ENCODE measurements around the gene HIP1. TPM values are rescaled to one million over a fixed set of nuclear protein-coding genes. Genes with fewer than 3 reads are reported as not detected.
A peak's percentile ranks its signal among the peaks of the same experiment; 100 is the strongest.

Gene HIP1
- total RNA-seq, 1 donor from 2014 or later: 12.5 TPM

DNA sequence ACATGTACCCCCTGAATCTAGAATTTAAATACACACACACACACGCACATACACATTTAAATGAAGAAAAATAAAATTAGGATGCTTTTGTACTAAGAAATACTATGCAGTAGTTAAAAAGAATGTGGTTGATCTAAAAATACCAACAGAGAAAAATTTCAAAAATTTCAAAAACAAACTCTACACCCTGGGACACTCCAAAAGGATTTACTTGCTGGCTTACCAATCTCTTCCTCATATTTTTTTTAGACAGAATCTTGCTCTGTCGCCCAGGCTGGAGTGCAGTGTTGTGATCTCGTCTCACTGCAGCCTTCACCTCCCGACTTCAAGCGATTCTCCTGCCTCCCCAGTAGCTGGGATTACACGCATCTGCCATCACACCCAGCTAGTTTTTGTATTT lies 80.9 kb downstream of the HIP1 start:
- no peaks in the 10 kb centered on the region for H3K9me3 ChIP-seq (ENCODE audit: control insufficient read depth in 3 of 3, low read length in 3 of 3)
- no peaks in the 10 kb centered on the region for H3K4me1 ChIP-seq (ENCODE audit: control insufficient read depth in 3 of 3, insufficient read depth in 3 of 3, low read length in 3 of 3)
- no peaks in the 10 kb centered on the region for H3K27me3 ChIP-seq (ENCODE audit: control insufficient read depth in 3 of 3, insufficient read depth in 3 of 3, low read length in 3 of 3)
- no peak overlapping the region for H3K27ac ChIP-seq (ENCODE audit: low read depth, low read length)
- H3K9ac ChIP-seq (ENCODE audit: low read depth in 1 of 3, low read length in 3 of 3): no peak overlapping the region
- H3K36me3 ChIP-seq (ENCODE audit: control insufficient read depth in 3 of 3, insufficient read depth in 3 of 3, low read length in 3 of 3): no peaks in the 10 kb centered on the region
- H3K4me3 ChIP-seq (ENCODE audit: low read length in 3 of 3): no peak overlapping the region

DNA sequence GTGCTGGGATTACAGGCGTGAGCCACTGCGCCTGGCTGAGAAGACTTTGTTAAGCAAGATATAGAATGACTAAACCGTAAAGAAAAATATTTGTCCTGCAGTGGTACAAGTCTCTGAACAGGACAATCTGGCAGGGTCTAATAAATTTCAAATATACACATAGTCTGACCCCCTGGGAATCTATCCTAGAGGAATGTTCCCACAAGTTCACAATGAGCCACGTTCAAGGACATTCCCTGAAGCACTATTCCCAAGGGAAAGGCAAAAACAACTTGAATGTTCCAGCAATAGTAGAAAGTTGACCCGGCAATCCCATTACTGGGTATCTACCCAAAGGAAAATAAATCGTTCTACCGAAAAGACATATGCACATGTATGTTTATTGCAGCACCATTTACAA lies 82.0 kb downstream of the HIP1 start:
- no peaks in the 10 kb centered on the region for H3K27me3 ChIP-seq (ENCODE audit: control insufficient read depth in 3 of 3, insufficient read depth in 3 of 3, low read length in 3 of 3)
- H3K27ac ChIP-seq (ENCODE audit: low read depth, low read length): no peak overlapping the region
- H3K9me3 ChIP-seq (ENCODE audit: control insufficient read depth in 3 of 3, low read length in 3 of 3): no peaks in the 10 kb centered on the region
- H3K4me1 ChIP-seq (ENCODE audit: control insufficient read depth in 3 of 3, insufficient read depth in 3 of 3, low read length in 3 of 3): no peaks in the 10 kb centered on the region
- no peak overlapping the region for H3K9ac ChIP-seq (ENCODE audit: low read depth in 1 of 3, low read length in 3 of 3)
- H3K36me3 ChIP-seq (ENCODE audit: control insufficient read depth in 3 of 3, insufficient read depth in 3 of 3, low read length in 3 of 3): no peaks in the 10 kb centered on the region
- no peak overlapping the region for H3K4me3 ChIP-seq (ENCODE audit: low read length in 3 of 3)

DNA sequence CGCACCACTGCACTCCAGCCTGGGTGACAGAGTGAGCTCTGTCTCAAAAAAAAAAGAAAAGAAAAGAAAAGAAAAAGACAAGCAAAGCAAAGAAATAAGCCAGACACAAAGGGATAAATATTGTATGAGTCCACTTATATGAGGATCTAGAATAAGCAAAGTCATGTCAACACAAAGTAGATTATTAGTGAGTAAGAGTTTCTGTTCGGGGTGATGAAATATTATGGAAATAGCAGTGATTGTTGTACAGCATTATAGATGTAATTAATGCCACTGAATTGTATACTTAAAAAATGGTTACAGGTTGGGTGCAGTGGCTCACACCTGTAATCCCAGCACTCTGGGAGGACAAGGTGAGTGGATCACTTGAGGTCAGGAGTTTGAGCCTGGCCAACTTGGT lies 83.2 kb downstream of the HIP1 start:
- Histone ChIP-seq H3K9ac (ENCODE audit: low read depth in 1 of 3, low read length in 3 of 3) (no peak overlapping the region), H3K27ac (ENCODE audit: low read depth, low read length) (no peak overlapping the region), H3K9me3 (ENCODE audit: control insufficient read depth in 3 of 3, low read length in 3 of 3) (no peaks in the 10 kb centered on the region), H3K27me3 (ENCODE audit: control insufficient read depth in 3 of 3, insufficient read depth in 3 of 3, low read length in 3 of 3) (no peaks in the 10 kb centered on the region), H3K4me3 (ENCODE audit: low read length in 3 of 3) (no peak overlapping the region), H3K4me1 (ENCODE audit: control insufficient read depth in 3 of 3, insufficient read depth in 3 of 3, low read length in 3 of 3) (peaks cover 0 to 5% (median 5%) of the 10 kb centered on the region in 3 donors), H3K36me3 (ENCODE audit: control insufficient read depth in 3 of 3, insufficient read depth in 3 of 3, low read length in 3 of 3) (no peaks in the 10 kb centered on the region)

DNA sequence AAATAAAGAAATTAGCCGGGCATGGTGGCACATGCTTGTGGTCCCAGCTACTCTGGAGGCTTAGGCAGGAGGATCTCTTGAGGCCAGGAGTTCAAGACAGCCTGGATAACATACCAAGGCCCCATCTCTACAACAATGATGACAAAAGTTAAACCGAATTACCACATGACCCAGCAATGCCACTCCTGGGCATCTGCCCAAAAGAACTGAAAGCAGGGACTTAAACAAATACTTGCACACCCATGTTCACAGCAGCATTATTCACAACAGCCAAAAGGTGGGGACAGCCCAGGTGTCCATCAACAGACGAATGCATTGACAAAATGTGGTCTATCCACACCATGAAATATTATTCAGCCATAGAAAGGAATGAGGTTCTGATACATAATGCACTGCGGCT lies 83.9 kb downstream of the HIP1 start:
- peaks cover 6 to 9% (median 8%) of the 10 kb centered on the region in 3 donors for H3K4me1 ChIP-seq (ENCODE audit: control insufficient read depth in 3 of 3, insufficient read depth in 3 of 3, low read length in 3 of 3)
- H3K9ac ChIP-seq (ENCODE audit: low read depth in 1 of 3, low read length in 3 of 3): no peak overlapping the region
- no peaks in the 10 kb centered on the region for H3K27me3 ChIP-seq (ENCODE audit: control insufficient read depth in 3 of 3, insufficient read depth in 3 of 3, low read length in 3 of 3)
- no peaks in the 10 kb centered on the region for H3K9me3 ChIP-seq (ENCODE audit: control insufficient read depth in 3 of 3, low read length in 3 of 3)
- H3K27ac ChIP-seq (ENCODE audit: low read depth, low read length): no peak overlapping the region
- H3K36me3 ChIP-seq (ENCODE audit: control insufficient read depth in 3 of 3, insufficient read depth in 3 of 3, low read length in 3 of 3): no peaks in the 10 kb centered on the region
- no peak overlapping the region for H3K4me3 ChIP-seq (ENCODE audit: low read length in 3 of 3)

DNA sequence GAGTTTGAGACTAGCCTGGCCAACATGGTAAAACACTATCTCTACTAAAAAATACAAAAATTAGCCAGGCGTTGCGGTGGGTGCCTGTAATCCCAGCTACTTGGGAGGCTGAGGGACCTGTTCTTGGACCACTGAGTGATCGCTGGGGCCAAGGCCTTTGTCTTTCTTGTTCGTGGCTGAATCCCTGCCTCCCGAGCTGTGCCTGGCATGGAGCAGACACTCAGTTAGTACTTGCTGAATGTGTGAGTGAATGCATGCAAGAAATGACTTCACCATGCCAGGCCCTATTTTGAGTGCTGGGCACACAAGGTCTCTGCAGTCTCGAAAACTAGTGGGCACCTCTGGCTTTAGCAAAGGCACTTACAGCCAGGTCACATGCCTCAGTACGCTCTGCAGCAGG lies 85.1 kb downstream of the HIP1 start:
- no peak overlapping the region for H3K4me3 ChIP-seq (ENCODE audit: low read length in 3 of 3)
- H3K27ac ChIP-seq (ENCODE audit: low read depth, low read length): no peak overlapping the region
- no peaks in the 10 kb centered on the region for H3K9me3 ChIP-seq (ENCODE audit: control insufficient read depth in 3 of 3, low read length in 3 of 3)
- H3K4me1 ChIP-seq (ENCODE audit: control insufficient read depth in 3 of 3, insufficient read depth in 3 of 3, low read length in 3 of 3): peaks cover 8 to 12% (median 9%) of the 10 kb centered on the region in 3 donors
- H3K36me3 ChIP-seq (ENCODE audit: control insufficient read depth in 3 of 3, insufficient read depth in 3 of 3, low read length in 3 of 3): no peaks in the 10 kb centered on the region
- no peaks in the 10 kb centered on the region for H3K27me3 ChIP-seq (ENCODE audit: control insufficient read depth in 3 of 3, insufficient read depth in 3 of 3, low read length in 3 of 3)
- H3K9ac ChIP-seq (ENCODE audit: low read depth in 1 of 3, low read length in 3 of 3): no peak overlapping the region

DNA sequence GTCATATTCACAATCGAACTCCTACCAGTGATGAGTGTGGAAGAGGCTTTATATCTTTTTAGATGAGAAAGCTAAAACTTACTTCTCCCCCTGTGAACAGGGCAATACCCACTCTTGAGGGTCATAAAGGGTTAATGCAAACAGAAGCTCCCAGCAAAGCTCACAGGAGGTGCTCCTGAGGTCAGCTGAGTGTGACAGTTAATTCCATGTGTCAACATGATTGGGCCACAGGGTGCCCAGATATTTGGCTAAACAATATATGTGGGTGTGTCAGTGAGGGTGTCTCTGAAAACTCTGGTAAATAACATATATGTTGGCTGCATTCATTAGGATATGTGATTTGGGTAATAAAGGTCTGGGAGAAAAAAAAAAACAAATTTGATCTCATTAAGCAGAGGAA lies 86.0 kb downstream of the HIP1 start:
- Histone ChIP-seq H3K27ac (ENCODE audit: low read depth, low read length) (no peak overlapping the region), H3K4me1 (ENCODE audit: control insufficient read depth in 3 of 3, insufficient read depth in 3 of 3, low read length in 3 of 3) (peaks cover 8 to 12% (median 9%) of the 10 kb centered on the region in 3 donors), H3K27me3 (ENCODE audit: control insufficient read depth in 3 of 3, insufficient read depth in 3 of 3, low read length in 3 of 3) (no peaks in the 10 kb centered on the region), H3K4me3 (ENCODE audit: low read length in 3 of 3) (no peak overlapping the region), H3K36me3 (ENCODE audit: control insufficient read depth in 3 of 3, insufficient read depth in 3 of 3, low read length in 3 of 3) (no peaks in the 10 kb centered on the region), H3K9me3 (ENCODE audit: control insufficient read depth in 3 of 3, low read length in 3 of 3) (no peaks in the 10 kb centered on the region), H3K9ac (ENCODE audit: low read depth in 1 of 3, low read length in 3 of 3) (no peak overlapping the region)

DNA sequence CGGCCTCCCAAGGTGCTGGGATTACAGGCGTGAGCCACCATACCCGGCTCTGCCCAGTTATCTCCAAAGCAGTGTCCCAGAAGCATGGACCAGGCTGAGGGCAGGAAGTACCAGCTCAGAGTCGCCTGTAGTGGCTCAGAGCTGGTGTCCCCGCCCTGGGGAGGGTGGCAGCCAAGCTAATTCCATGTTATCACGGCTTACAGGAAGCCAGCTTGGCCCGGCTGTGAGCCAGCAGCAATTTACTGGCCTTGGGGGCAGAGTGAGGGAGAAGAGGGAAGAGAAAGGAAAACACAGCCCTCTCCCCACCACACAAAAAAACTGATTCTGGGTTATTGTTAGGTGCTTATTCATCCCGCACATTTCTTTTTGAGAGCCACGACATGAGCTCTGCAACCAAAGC lies 88.1 kb downstream of the HIP1 start:
- Histone ChIP-seq H3K27ac (ENCODE audit: low read depth, low read length) (peak overlapping the region; percentile 44), H3K27me3 (ENCODE audit: control insufficient read depth in 3 of 3, insufficient read depth in 3 of 3, low read length in 3 of 3) (no peaks in the 10 kb centered on the region), H3K4me3 (ENCODE audit: low read length in 3 of 3) (no peak overlapping the region), H3K9ac (ENCODE audit: low read depth in 1 of 3, low read length in 3 of 3) (no peak overlapping the region), H3K36me3 (ENCODE audit: control insufficient read depth in 3 of 3, insufficient read depth in 3 of 3, low read length in 3 of 3) (no peaks in the 10 kb centered on the region), H3K4me1 (ENCODE audit: control insufficient read depth in 3 of 3, insufficient read depth in 3 of 3, low read length in 3 of 3) (peaks cover 8 to 14% (median 12%) of the 10 kb centered on the region in 3 donors), H3K9me3 (ENCODE audit: control insufficient read depth in 3 of 3, low read length in 3 of 3) (no peaks in the 10 kb centered on the region)

DNA sequence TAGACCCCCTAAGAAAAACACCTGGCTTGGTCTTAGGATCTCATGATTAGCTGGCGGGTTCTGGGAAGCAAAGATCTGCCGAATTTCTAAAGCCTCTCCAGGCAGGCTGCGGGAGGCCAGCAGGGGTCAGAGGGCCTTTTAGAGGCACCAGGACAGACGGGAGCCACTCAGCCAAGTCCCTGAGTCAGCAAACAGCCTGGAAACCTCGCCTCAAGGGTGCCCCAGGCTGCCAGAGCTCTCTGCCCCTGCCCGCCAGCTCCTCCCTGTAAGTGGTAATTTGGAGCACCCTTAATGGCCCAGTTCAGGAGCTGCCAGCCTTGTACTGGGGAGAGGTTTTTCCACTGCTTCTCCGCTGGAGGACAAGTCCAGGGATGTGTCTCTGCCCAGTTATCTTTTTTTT lies 88.7 kb downstream of the HIP1 start:
- peak overlapping the region in 1 of 3 donors; percentile 5 for H3K9ac ChIP-seq (ENCODE audit: low read depth in 1 of 3, low read length in 3 of 3)
- no peak overlapping the region for H3K4me3 ChIP-seq (ENCODE audit: low read length in 3 of 3)
- no peaks in the 10 kb centered on the region for H3K27me3 ChIP-seq (ENCODE audit: control insufficient read depth in 3 of 3, insufficient read depth in 3 of 3, low read length in 3 of 3)
- no peaks in the 10 kb centered on the region for H3K36me3 ChIP-seq (ENCODE audit: control insufficient read depth in 3 of 3, insufficient read depth in 3 of 3, low read length in 3 of 3)
- H3K27ac ChIP-seq (ENCODE audit: low read depth, low read length): peak overlapping the region; percentile 44
- peaks cover 8 to 14% (median 12%) of the 10 kb centered on the region in 3 donors for H3K4me1 ChIP-seq (ENCODE audit: control insufficient read depth in 3 of 3, insufficient read depth in 3 of 3, low read length in 3 of 3)
- H3K9me3 ChIP-seq (ENCODE audit: control insufficient read depth in 3 of 3, low read length in 3 of 3): no peaks in the 10 kb centered on the region

DNA sequence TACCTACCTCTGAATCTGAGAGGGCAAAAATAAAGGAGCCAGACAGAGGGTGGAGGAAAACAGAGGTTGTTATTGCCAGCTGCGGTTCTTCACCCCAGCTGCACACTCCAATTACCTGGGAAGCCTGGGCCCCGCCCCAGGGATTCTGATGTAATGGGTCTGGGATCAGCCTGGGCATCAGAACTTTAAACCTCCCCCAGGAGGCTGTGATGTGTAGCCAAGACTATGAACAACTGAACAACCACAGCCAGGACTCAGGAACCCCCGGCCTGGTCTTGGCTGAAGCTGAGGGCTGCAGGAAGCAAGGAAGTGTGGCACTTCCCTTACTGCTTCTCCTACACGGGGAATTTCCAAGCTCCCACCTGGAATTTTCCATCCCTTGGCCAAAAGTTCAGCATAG lies 89.3 kb downstream of the HIP1 start:
- H3K36me3 ChIP-seq (ENCODE audit: control insufficient read depth in 3 of 3, insufficient read depth in 3 of 3, low read length in 3 of 3): no peaks in the 10 kb centered on the region
- no peak overlapping the region for H3K27ac ChIP-seq (ENCODE audit: low read depth, low read length)
- peaks cover 8 to 14% (median 12%) of the 10 kb centered on the region in 3 donors for H3K4me1 ChIP-seq (ENCODE audit: control insufficient read depth in 3 of 3, insufficient read depth in 3 of 3, low read length in 3 of 3)
- H3K9me3 ChIP-seq (ENCODE audit: control insufficient read depth in 3 of 3, low read length in 3 of 3): no peaks in the 10 kb centered on the region
- H3K27me3 ChIP-seq (ENCODE audit: control insufficient read depth in 3 of 3, insufficient read depth in 3 of 3, low read length in 3 of 3): no peaks in the 10 kb centered on the region
- no peak overlapping the region for H3K4me3 ChIP-seq (ENCODE audit: low read length in 3 of 3)
- no peak overlapping the region for H3K9ac ChIP-seq (ENCODE audit: low read depth in 1 of 3, low read length in 3 of 3)

DNA sequence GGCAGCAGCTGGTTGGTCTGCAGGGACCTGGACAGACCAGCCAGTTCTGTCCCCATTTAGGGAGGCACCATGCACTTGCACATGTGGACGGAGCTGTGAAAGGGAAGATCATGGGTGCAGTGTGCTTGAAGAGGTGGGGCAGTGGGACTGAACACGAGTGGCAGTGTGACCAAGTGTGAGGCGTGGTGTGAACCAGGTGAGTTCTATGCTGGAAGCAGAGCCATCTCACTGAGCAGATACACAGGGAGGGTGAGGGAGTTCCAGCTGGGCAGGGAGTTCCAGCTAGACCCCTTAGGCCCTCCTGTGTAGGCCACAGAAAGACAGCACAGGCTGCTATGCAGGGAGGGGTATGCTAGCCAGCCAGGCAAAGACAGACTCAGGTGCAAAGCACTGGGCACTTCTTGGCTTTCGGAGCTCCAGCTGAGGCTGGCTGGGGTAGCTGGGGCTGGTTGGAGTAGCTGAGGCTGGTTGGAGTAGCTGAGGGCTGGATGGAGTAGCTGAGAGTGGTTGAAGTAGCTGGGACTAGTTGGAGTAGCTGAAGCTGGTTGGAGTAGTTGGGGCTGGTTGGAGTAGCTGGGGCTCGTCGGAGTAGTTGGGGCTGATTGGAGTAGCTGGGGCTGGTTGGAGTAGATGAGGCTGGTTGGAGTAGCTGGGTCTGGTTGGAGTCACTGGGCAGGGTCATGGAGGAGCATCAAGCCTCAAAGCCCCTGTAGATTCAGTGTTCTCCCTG lies 90.9 kb downstream of the HIP1 start:
- Histone ChIP-seq H3K4me3 (ENCODE audit: low read length in 3 of 3) (no peak overlapping the region), H3K27me3 (ENCODE audit: control insufficient read depth in 3 of 3, insufficient read depth in 3 of 3, low read length in 3 of 3) (peaks cover 0 to under 1% (median 0%) of the 10 kb centered on the region in 3 donors), H3K9me3 (ENCODE audit: control insufficient read depth in 3 of 3, low read length in 3 of 3) (peaks cover 0 to 4% (median 0%) of the 10 kb centered on the region in 3 donors), H3K9ac (ENCODE audit: low read depth in 1 of 3, low read length in 3 of 3) (no peak overlapping the region), H3K36me3 (ENCODE audit: control insufficient read depth in 3 of 3, insufficient read depth in 3 of 3, low read length in 3 of 3) (no peaks in the 10 kb centered on the region), H3K4me1 (ENCODE audit: control insufficient read depth in 3 of 3, insufficient read depth in 3 of 3, low read length in 3 of 3) (peaks cover 8 to 14% (median 12%) of the 10 kb centered on the region in 3 donors), H3K27ac (ENCODE audit: low read depth, low read length) (no peak overlapping the region)

Measured in skeletal muscle tissue (tissue), 4 donors.